ENCODE data around the gene PRAME. TPM values are rescaled to one million over a fixed set of nuclear protein-coding genes. Genes with fewer than 3 reads are reported as not detected.

Gene PRAME
- total and polyA plus RNA-seq, 2 of the 13 experiments (the other 11 are each of a cell fraction or from before 2014, with no cell fraction given) = 0.11 to 0.83 TPM

DNA sequence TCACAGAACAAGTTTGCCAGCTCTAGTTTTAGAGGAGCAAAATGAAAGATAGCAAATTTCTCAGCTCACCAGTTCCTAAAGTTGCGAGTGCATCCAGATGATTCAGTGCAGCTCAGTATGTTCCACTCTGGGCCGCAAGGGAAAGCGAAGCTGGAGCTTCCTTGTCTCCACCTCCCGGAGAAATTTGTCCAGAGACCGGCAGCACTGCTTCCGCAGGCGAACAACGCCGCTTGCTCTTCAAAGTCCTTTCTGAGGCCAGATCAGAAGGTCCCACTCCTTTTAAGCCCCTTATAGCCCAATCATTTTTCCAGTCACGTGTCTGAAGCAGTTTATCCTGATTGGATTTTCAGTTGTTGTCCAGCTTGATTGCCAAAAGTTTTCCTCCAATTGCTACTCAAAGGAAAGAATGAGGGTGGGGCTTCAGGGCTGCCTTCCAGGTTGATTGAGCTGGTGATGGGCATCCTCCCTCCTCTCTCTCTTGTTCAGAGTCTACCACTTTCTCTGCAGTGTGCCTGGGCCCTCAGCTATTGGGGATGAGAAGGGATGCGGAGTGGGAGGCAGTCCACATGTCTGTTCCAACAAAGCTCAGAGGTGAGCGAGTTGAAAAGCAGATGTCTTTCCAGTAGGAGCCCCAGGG is 38.9 kb downstream of the PRAME start, which contains the start of gene ZNF280A (continued):
- TF ChIP-seq ESRRA (CRISPR knock-in tag; IDR thresholded peaks at IDR 0.05; ENCODE audit: low read depth) (no peak), ZNF17 (CRISPR knock-in tag; IDR thresholded peaks at IDR 0.05) (no peak), ZZZ3 (CRISPR knock-in tag; IDR thresholded peaks at IDR 0.05; ENCODE audit: borderline replicate concordance) (no peak), TMF1 (CRISPR knock-in tag; IDR thresholded peaks at IDR 0.05; ENCODE audit: low read depth) (no peak), NFATC3 (CRISPR knock-in tag; IDR thresholded peaks at IDR 0.05) (no peak), ZNF263 (CRISPR knock-in tag; IDR thresholded peaks at IDR 0.05) (peak; percentile 55; the same call in 1 of the 2 replicates), SRSF9 (IDR thresholded peaks at IDR 0.05; ENCODE audit: borderline replicate concordance, insufficient read depth, low read depth, low read length, poor library complexity, severe bottlenecking) (no peak), ZNF776 (CRISPR knock-in tag; IDR thresholded peaks at IDR 0.05) (no peak), TRIM24 (CRISPR knock-in tag; IDR thresholded peaks at IDR 0.05) (no peak), NFYB (CRISPR knock-in tag; IDR thresholded peaks at IDR 0.05) (peak; percentile 93), NAIF1 (CRISPR knock-in tag; IDR thresholded peaks at IDR 0.05; ENCODE audit: borderline replicate concordance) (no peak), ZSCAN30 (CRISPR knock-in tag; IDR thresholded peaks at IDR 0.05) (no peak)
- TF ChIP-seq, protein P1, sequence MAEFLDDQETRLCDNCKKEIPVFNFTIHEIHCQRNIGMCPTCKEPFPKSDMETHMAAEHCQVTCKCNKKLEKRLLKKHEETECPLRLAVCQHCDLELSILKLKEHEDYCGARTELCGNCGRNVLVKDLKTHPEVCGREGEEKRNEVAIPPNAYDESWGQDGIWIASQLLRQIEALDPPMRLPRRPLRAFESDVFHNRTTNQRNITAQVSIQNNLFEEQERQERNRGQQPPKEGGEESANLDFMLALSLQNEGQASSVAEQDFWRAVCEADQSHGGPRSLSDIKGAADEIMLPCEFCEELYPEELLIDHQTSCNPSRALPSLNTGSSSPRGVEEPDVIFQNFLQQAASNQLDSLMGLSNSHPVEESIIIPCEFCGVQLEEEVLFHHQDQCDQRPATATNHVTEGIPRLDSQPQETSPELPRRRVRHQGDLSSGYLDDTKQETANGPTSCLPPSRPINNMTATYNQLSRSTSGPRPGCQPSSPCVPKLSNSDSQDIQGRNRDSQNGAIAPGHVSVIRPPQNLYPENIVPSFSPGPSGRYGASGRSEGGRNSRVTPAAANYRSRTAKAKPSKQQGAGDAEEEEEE (CRISPR knock-in tag; IDR thresholded peaks at IDR 0.05; ENCODE audit: borderline replicate concordance) = no peak
- TF ChIP-seq, protein P2, sequence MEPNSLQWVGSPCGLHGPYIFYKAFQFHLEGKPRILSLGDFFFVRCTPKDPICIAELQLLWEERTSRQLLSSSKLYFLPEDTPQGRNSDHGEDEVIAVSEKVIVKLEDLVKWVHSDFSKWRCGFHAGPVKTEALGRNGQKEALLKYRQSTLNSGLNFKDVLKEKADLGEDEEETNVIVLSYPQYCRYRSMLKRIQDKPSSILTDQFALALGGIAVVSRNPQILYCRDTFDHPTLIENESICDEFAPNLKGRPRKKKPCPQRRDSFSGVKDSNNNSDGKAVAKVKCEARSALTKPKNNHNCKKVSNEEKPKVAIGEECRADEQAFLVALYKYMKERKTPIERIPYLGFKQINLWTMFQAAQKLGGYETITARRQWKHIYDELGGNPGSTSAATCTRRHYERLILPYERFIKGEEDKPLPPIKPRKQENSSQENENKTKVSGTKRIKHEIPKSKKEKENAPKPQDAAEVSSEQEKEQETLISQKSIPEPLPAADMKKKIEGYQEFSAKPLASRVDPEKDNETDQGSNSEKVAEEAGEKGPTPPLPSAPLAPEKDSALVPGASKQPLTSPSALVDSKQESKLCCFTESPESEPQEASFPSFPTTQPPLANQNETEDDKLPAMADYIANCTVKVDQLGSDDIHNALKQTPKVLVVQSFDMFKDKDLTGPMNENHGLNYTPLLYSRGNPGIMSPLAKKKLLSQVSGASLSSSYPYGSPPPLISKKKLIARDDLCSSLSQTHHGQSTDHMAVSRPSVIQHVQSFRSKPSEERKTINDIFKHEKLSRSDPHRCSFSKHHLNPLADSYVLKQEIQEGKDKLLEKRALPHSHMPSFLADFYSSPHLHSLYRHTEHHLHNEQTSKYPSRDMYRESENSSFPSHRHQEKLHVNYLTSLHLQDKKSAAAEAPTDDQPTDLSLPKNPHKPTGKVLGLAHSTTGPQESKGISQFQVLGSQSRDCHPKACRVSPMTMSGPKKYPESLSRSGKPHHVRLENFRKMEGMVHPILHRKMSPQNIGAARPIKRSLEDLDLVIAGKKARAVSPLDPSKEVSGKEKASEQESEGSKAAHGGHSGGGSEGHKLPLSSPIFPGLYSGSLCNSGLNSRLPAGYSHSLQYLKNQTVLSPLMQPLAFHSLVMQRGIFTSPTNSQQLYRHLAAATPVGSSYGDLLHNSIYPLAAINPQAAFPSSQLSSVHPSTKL (CRISPR knock-in tag; IDR thresholded peaks at IDR 0.05) = peak; percentile 38
- TF ChIP-seq, protein P3, sequence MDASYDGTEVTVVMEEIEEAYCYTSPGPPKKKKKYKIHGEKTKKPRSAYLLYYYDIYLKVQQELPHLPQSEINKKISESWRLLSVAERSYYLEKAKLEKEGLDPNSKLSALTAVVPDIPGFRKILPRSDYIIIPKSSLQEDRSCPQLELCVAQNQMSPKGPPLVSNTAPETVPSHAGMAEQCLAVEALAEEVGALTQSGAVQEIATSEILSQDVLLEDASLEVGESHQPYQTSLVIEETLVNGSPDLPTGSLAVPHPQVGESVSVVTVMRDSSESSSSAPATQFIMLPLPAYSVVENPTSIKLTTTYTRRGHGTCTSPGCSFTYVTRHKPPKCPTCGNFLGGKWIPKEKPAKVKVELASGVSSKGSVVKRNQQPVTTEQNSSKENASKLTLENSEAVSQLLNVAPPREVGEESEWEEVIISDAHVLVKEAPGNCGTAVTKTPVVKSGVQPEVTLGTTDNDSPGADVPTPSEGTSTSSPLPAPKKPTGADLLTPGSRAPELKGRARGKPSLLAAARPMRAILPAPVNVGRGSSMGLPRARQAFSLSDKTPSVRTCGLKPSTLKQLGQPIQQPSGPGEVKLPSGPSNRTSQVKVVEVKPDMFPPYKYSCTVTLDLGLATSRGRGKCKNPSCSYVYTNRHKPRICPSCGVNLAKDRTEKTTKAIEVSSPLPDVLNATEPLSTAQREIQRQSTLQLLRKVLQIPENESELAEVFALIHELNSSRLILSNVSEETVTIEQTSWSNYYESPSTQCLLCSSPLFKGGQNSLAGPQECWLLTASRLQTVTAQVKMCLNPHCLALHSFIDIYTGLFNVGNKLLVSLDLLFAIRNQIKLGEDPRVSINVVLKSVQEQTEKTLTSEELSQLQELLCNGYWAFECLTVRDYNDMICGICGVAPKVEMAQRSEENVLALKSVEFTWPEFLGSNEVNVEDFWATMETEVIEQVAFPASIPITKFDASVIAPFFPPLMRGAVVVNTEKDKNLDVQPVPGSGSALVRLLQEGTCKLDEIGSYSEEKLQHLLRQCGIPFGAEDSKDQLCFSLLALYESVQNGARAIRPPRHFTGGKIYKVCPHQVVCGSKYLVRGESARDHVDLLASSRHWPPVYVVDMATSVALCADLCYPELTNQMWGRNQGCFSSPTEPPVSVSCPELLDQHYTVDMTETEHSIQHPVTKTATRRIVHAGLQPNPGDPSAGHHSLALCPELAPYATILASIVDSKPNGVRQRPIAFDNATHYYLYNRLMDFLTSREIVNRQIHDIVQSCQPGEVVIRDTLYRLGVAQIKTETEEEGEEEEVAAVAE (CRISPR knock-in tag; IDR thresholded peaks at IDR 0.05; ENCODE audit: borderline replicate concordance) = no peak
- TF ChIP-seq, protein P4, sequence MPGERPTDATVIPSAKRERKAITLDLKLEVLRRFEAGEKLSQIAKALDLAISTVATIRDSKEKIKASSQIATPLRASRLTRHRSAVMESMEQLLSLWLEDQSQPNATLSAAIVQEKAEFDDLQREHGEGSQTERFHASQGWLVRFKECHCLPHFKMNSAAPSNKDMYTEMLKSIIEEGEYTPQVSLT (CRISPR knock-in tag; IDR thresholded peaks at IDR 0.05; ENCODE audit: borderline replicate concordance, low read depth) = no peak
- TF ChIP-seq, protein P5, sequence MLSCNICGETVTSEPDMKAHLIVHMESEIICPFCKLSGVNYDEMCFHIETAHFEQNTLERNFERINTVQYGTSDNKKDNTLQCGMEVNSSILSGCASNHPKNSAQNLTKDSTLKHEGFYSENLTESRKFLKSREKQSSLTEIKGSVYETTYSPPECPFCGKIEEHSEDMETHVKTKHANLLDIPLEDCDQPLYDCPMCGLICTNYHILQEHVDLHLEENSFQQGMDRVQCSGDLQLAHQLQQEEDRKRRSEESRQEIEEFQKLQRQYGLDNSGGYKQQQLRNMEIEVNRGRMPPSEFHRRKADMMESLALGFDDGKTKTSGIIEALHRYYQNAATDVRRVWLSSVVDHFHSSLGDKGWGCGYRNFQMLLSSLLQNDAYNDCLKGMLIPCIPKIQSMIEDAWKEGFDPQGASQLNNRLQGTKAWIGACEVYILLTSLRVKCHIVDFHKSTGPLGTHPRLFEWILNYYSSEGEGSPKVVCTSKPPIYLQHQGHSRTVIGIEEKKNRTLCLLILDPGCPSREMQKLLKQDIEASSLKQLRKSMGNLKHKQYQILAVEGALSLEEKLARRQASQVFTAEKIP (CRISPR knock-in tag; IDR thresholded peaks at IDR 0.05; ENCODE audit: borderline replicate concordance) = no peak

Data from HepG2 (cell line).